ENCODE data around the gene RNGTT.

DNA sequence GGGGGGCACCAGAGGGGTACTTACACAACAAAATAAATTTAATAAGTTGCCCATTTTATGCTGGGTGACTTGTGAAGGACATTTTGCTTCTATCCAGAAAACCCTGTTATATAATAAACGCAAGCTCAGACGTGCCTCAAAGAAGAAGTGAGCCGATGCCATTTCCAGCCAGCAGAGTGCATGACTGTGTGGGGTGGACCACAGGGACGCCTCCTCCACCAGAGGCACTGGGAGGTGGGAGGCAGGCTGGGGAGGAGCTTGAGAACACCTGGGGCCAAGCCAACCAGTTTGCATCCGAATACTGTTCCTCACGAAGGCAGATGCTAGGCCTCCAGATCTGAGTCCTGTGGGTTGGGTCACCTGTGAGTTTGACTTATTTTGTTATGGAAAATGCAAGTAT, 363.8 kb downstream of the RNGTT start:
- TF ChIP-seq EZH2phosphoT487 (IDR thresholded peaks at IDR 0.05; ENCODE audit: insufficient read depth, low read depth) (no peak), EZH2 (IDR thresholded peaks at IDR 0.05; ENCODE audit: insufficient read depth, poor library complexity, severe bottlenecking) (no peak)
